Stomach (tissue), 4 donors: ENCODE measurements around the gene POLA2.

ENCODE experiments used
- POLR2A ChIP-seq, 4 donors: fragments of 450-650 bp; IDR thresholded peaks; one replicate each; pipeline ENCODE4 v1.6.1; 2016; ENCODE audit warnings: antibody characterized with exemption in 4 of 4, control low read depth in 2 of 4, mild to moderate bottlenecking in 1 of 4, moderate library complexity in 1 of 4
- TF ChIP-seq, protein P1 (sequence below), 7 experiments: fragments of 450-650 bp in 4 of 7; fragments of 200-600 bp in 3 of 7; sonication (generic) in 3 of 7; IDR thresholded peaks; one replicate each; pipeline ENCODE4 v1.5.1; 2016 to 2019; ENCODE audit warnings: antibody characterized with exemption in 7 of 7, control low read depth in 2 of 7, mild to moderate bottlenecking in 1 of 7

DNA sequence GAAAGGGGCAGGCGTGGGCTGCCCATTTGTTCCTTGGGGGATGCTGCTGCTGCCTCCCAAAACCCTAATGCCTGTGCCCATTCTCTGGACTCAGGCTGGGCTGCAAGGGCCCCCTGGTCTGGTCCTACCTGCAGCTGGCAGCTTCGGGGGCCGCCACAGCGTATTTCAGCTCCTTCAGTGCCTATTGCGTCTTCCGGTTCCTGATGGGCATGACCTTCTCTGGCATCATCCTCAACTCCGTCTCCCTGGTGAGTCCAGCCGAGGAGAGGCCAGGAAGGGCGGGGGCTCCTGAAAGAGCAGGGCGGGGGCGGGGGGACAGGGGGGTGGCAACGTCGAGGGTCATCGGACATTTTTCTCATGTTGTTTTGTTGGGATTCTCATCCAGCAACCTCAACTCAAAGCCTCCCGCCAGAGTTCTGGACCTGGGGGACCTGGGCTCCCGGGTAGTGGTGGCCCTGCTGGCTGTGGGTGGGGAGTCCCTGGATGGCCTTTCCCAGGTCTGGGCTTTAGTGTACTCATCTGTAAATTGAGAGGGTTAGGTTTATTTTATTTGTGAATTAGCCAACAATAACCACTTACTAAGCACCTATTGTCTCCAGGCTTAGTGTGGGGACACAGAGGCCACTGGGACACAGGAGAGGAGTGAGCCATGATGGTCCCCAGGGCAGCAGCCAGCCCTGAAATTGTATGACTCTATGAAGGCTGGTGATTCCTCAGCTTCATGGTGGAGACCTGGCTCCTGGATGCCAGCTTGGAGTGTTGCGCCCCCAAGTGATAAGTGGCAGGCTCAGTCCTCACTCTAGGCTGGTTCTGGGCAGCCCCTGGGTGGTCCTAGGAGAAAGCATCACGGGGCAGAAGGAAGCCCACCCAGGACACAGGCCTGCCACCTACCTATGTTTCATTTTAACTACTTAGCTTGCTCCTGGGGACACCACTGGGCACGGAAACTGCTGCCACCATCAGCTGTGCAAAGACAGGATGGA is 44.0 kb upstream of the POLA2 start:
- TF ChIP-seq, protein P1, sequence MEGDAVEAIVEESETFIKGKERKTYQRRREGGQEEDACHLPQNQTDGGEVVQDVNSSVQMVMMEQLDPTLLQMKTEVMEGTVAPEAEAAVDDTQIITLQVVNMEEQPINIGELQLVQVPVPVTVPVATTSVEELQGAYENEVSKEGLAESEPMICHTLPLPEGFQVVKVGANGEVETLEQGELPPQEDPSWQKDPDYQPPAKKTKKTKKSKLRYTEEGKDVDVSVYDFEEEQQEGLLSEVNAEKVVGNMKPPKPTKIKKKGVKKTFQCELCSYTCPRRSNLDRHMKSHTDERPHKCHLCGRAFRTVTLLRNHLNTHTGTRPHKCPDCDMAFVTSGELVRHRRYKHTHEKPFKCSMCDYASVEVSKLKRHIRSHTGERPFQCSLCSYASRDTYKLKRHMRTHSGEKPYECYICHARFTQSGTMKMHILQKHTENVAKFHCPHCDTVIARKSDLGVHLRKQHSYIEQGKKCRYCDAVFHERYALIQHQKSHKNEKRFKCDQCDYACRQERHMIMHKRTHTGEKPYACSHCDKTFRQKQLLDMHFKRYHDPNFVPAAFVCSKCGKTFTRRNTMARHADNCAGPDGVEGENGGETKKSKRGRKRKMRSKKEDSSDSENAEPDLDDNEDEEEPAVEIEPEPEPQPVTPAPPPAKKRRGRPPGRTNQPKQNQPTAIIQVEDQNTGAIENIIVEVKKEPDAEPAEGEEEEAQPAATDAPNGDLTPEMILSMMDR (IDR thresholded peaks at IDR 0.05) = no peak
- TF ChIP-seq POLR2A (IDR thresholded peaks at IDR 0.05) = no peak
